ENCODE data around the gene UPF3A.
"Not testable (repeated sequence)": the region's sequence is repeated elsewhere in the genome, so short reads cannot be mapped to it uniquely, and the experiment has no call there.

Gene UPF3A

GRCh38 chr13:114281351-114282040 lies at the start of gene UPF3A:
Gene UPF3A (plus strand): TSS chr13:114281601. CDS start chr13:114281640, 39 bp downstream.
- peak; percentile 78 to 91 for DNase-seq

- DNase-seq = no peak
These were observed 49.5 kb upstream of the UPF3A start for GRCh38 chr13:114231886-114232285.

- no peak for DNase-seq
These were observed 47.1 kb upstream of the UPF3A start for GRCh38 chr13:114234266-114234644.

GRCh38 chr13:114234645-114235421 lies 46.6 kb upstream of the UPF3A start, which contains the start of gene CDC16:
Gene CDC16 (plus strand): TSS chr13:114234897. CDS start chr13:114235085, 188 bp downstream.
- DNase-seq = peak; percentile 83 to 91

- no peak for DNase-seq
These were observed 45.7 kb upstream of the UPF3A start for GRCh38 chr13:114235697-114236096.

GRCh38 chr13:114236227-114236626 lies 45.2 kb upstream of the UPF3A start:
- DNase-seq = no peak

- DNase-seq = no peak
These were observed 43.8 kb upstream of the UPF3A start for GRCh38 chr13:114237415-114238112.

- DNase-seq = no peak
These were observed 39.5 kb upstream of the UPF3A start for GRCh38 chr13:114241918-114242317.

GRCh38 chr13:114243971-114244370 lies 37.4 kb upstream of the UPF3A start:
- no peak for DNase-seq

- DNase-seq = no peak
These were observed 36.8 kb upstream of the UPF3A start for GRCh38 chr13:114244637-114245036.

- no peak for DNase-seq
These were observed 33.4 kb upstream of the UPF3A start for GRCh38 chr13:114248011-114248410.

- no peak for DNase-seq
These were observed 32.3 kb upstream of the UPF3A start for GRCh38 chr13:114249077-114249476.

- DNase-seq = not testable (repeated sequence)
These were observed 29.6 kb upstream of the UPF3A start for GRCh38 chr13:114251639-114252440.

- no peak for DNase-seq
These were observed 24.9 kb upstream of the UPF3A start for GRCh38 chr13:114256547-114256946.

- DNase-seq = no peak
These were observed 24.4 kb upstream of the UPF3A start for GRCh38 chr13:114257014-114257413.

- DNase-seq = no peak
These were observed 22.8 kb upstream of the UPF3A start for GRCh38 chr13:114258589-114258988.

GRCh38 chr13:114259374-114259773 lies 22.0 kb upstream of the UPF3A start:
- DNase-seq = no peak

GRCh38 chr13:114259974-114260373 lies 21.4 kb upstream of the UPF3A start:
- no peak for DNase-seq

GRCh38 chr13:114260814-114261213 lies 20.6 kb upstream of the UPF3A start:
- DNase-seq = no peak

- DNase-seq = no peak
These were observed 20.0 kb upstream of the UPF3A start for GRCh38 chr13:114261328-114261965.

GRCh38 chr13:114263578-114263977 lies 17.8 kb upstream of the UPF3A start:
- DNase-seq = no peak

GRCh38 chr13:114264313-114264712 lies 17.1 kb upstream of the UPF3A start:
- not testable (repeated sequence) for DNase-seq

Measured in NCI-H524 (cell line).